NCI-H748 (cell line): ENCODE data around the gene CADPS2.

Source experiments
- DNase-seq: peaks from one replicate; lab custom pipeline; 2025; ENCODE audit not compliant: unreplicated experiment; lab: John Stamatoyannopoulos, UW

Gene CADPS2

DNA sequence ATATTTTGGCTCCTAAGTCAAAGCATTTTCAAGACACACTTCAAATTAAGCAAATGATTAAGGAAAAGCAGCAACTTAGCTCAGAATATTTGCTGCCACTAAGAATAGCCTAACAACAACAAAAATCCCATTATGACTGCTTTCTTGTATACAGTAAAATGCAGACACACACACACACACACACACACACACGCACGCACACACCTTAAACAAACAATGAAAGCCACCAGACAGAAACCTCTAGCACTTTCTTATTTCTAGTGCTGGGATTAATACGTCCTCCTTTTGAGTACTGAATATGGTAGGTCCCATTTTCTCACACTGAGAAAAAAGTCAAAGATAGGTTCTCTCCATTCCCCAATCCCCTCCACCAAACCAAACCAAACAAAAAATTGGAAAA is 558.3 kb downstream of the CADPS2 start:
- DNase-seq, result peak; percentile 50

DNA sequence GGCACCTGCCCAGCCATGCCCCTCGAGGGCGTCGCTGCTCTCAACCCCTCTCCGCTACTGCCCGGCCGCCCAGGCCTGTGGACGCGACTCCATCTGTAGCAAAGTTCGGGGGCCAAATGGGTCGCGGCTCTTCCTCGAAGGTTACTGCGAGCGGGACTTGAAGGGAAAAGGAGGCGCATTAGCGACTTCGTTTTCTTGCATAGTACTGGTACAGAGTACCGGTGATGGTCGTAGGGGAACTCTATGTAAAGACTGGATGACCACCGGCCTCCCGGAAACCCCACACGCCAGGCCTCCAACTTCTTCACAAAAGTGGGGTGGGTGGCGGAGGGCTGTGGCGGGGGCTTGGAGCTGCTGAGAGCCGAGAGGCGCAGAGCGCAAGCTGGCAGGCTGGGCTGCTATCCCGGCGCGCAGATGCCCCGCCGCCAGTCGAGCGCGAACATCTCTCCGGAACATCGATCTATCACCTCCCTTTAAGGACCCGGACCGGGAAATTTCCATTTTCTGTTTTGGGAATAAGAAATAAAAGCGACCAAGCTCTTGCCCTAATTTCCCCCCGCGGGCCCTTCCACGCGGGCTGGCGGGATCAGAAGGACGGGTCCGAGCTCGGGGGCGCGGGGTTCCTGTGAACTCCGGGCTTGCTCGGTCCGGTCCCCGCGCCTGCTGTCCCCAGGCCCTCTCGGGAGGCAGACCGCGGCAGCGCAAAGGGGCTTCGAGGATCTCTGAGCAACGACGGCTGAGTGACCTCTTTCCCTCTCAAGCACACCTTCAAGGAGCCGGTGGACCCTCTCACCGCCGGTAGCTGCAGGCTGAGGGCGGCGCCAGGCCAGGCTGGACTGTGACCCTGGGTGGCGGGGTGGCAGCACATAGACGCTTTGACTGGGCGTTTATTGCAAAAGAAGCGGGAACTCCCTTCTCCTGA is 569.5 kb downstream of the CADPS2 start:
- DNase-seq, result no peak

DNA sequence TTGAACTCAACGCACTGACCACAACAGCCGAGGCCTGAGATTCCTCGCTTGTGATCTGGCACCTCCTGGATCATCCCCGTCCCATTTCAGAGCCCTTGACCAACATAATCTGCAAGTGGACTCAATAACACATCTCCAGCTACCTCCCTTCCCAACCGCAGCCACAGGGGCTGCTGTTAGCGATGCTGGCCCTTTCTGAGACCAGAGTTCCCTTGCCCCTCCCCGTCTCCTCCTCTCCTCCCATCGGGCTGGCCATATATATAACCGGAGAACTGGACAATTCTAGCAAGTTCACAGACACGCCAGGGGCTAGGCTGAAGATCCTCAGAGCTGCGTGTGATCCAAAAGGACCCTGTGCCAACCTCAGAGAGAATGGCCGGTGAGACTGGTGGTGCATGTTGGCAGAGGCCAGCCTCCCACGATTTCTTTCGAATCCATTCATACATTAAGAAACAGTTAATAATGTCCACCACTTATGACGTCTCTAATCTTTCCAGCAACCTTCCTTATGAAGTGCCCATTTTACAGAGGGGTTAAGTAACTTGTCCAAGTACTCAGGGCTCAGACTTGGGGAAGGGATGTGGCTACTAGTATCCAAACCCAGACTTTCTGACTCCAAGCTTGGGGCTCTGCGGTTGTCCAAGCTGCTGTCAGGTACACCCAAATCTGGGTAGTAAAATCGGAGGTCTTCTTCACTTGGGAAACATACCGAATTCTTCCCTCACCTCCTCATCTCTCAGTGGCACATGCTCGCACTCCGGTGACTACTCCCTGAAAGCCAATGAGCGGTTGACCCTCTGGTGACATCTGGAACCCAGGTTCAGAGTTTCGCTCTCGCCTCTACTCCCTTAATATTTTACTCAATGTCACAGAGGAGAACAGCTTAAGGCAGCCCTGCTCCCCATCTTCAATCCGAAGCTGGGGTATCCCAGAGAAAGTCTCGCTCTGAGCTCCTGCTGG is 570.5 kb downstream of the CADPS2 start:
- no peak for DNase-seq

DNA sequence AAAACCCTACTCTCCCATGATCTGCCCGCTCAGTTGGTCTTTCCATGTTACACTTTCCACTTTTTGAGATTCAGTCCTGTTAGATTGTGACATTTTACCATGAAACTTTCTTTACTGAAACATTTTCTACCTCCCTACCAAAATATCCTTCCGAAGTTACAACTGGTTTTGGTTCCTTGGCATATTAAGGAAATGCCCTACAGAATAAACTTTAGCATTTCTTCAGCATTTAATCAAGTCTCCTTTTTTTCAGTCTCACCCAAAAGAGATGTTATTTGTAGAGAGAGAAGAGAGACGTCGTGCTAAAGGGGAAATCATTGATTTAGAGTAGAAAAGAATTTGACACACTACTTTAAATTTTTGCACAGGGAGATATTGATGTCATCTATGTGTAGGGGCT is 572.0 kb downstream of the CADPS2 start:
- no peak for DNase-seq

DNA sequence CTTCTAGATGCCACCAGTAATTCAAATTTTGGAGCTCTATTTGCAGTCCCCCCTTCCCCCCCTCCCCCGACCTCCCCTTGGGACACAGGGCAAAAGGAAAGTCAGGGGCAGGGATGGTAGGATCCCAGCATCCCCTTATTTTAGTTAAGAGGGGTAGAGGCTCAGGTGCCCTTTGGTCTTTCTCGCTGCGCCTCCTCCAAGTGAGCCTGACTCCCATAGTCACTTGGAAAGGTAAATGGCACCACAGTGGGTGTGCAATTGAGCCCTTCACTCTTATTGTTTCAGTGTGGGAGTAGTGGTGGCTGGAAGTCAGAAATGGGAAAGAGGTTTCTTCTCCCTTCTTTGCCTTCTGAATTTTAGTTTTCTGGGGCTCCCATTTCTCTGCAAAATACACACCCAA is 573.5 kb downstream of the CADPS2 start:
- no peak for DNase-seq

DNA sequence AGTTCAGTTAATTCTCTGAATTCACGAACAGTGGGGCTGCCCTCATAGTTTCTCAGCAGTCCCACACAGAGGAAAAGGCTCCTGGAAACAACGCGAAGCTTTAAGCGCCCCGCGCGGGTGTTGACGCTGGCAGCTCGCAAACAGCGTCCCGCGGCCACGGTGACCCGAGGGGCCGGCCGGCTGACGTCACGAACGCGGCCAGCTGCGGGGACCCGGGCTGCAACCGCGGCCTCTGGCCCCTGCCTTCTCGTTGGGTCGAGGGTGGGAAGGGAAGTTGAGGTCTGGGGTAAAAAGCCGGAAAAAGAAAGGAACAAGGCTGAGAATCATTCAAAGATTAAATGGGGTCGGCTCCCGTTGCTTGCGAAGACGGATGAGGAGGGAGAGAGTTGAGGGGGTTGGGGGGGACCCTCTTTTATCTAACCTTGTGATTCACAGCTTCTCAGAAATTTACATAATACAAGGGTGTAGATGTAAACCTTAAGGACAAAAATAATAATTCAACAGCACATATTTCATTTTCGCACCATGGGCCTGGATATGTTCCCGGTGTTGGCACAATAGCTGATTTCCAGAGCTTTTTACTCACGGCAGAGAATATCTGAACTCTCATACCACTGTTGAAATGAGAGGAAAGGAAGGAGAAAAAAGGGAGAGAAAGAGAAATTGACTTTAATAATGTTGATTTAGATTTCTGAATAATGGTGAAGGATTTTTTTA is 574.4 kb downstream of the CADPS2 start:
- DNase-seq, result no peak

DNA sequence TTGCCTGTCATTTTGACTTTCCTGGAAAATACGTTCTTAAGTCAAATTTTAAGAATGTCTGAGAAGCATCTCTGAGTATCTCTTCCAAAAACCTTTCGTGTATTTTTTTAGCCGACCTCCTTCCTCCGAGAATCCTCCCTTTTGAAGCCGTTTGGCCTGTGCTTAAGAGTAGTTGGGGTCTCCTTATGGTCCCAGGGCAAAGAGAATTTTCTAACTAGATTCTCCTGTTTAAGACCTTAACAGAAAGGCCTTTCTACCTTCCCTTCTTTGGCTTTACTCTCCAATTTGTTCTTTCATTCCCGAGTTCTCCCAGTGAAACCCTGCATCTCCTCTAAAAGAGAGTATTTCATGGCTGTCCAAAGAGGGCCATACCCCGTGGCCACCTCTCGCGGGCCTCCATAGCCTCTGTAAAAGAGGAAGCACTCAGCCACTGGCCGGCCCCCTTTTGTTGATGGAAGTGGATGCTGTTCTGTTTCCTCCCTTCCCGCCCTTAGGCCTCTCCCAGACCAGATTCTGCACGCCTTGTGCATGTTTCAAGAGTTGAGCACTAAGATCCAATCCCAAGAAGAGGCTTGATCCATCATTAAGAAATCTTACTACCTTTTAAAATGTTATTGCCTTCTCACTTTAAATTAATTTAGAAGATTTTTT is 575.1 kb downstream of the CADPS2 start:
- no peak for DNase-seq

DNA sequence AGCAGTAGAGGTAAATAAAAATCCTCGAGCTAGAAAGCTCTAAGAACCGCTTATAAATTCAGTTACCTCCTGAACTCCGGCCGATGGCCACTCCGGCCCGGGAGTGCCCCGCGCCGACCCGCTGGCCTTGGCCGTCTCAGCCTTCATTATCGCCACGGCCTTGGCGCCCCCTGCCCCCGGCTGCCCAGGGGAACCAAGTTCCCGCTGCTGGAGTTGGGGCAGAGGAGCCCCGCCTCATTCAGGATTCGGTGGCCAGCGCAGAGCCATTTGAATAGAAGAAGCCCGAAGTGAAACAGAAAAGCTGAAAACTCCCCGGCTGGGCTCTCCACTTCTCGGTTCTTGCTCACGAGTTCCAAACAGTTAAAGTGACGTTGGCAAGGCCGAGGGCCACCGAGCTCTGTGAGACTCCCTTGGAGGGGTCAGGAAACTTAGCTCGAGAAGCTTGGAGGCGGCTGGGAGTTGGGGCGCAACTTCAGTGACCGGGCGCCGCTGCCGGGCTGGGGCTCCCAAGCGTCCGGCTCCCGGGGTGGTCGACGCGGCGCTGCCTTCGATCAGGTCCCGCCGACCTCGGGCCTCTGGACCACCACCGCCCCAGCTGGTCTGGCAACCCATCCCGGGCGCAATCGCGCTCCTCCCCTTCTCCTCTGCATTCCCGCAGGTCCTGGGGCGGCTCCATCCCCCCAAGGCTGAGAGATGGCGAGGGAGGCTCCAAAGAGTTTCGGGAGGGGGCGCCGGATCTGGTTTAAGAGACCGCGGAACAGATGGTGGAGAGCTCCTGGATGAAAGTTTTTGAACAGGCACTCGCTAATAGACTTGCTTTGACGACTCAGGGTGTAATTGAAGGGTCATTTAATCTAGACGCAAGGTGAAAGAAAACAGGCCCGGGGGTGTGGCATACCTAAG is 575.9 kb downstream of the CADPS2 start:
- no peak for DNase-seq

DNA sequence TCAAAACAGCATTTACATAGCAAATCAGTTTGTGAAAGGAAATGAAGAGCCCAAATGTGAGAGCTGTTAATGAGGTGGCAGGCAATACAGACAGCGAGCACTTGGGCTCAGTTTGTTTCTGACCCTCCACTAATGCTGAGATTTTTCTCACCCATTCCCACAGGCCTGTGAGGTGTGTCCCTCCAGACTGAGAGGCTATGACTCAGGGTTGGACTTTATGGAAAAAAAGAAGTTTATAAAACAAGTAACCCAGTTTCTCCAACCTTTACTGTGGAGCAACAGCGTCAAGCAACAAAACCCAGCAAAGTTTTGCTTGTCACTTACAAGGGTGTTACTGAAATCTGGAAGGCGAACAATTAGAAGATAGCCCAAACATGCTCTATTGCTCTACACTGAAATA is 576.8 kb downstream of the CADPS2 start:
- DNase-seq, result no peak

DNA sequence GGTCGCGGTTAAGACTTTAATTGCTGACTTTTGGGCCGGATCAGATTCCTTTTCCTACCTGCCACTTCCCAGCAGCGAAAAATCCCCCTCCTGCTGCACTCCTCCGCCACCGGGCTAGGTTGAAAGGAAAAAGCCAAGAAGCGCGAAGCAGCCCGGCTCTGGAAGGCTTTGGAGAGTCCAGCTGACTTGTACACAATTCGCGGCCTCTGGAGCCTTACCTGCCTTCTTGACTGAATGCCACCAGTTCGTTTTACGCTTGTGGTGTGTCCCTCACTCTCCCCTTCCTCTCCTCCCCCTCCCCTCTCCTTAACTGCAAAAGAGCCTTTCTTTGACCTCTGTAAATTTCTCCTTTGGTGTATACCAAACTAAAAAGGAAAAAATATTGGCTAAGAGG is 579.0 kb downstream of the CADPS2 start:
- DNase-seq, result peak; percentile 64

DNA sequence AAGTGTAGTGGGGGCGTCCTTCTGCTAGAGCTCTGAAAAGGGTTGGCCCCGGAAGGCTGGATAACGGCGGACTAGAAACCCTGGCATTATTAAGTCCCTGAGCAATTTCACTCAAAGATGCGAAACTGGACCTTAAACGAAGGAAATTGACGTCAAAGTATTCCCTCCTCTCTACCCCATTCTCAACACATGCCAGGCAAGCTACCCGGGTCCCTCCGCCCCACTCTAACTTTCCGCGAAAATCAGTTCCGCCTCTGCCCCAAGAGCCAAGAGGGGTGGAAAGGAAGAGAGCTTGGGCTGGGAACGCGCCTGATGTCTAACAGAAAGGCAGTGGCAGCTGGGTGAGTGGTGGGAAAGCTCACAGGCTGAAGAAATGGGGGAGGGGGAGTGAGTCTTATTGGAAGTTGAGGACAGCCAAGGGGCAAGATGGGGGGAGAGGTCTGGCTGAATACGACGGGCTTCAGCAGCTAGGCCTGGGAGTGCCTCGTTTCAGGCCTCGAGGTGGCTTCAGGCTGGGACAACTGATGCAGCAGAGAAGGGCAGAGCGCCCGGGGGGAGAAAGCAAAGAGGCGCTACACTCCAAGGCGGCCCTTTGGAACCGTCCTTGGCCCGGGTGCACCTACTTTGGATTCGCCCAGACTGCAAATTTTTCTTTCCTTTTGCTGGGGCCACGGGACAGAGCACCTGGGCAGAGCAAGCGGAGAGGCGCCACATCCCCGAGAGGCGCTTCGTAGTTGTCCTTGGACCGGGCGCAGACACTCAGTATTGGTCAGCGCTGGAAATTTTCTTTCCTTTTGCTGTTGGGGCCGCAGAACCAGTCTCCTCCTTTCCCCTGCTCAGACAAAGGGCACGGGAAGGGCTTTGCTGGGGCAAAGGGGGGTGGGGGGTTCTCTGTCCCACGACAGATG is 579.7 kb downstream of the CADPS2 start:
- peak; percentile 59 for DNase-seq

DNA sequence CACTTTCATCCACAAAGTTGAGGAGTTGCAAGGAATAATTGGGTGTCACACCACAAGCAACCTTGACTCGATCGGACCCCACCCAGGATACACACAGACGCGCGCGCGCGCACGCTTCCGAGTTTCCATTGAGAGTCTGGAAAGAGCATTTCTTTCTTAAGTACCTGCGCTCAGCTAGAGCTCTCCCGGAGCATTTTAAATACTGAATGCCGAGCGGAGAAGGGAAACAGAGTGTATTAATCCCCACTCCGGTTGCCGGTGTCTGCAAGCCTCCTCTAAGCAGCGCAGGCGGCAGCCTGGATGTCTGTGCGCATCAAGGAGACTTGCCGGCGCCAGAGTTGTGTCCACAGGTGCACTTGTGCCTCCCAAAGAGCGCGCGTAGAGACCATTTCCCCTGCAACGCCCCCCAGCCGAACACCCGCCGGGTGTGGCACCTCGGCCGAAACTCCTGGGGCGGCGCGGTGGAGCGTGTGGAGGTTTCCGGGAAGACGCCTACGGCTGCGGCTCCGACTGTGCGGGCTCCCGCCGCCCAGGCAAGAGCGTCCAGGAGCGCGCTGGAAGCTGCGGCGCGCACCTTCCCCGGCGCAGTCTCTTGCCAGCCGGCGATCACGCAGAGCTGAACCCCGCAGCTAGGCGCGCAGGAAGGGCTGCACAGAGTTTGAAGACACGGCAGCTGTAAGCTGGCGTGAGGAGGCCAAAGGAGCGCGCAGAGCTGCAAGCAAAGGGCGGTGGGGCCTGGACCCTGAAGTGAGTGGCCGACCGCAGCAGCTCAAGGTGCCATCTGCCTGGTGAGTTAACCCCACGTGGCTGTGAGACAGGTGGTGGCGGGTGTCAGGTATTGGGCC is 580.6 kb downstream of the CADPS2 start:
- DNase-seq, result peak; percentile 93

DNA sequence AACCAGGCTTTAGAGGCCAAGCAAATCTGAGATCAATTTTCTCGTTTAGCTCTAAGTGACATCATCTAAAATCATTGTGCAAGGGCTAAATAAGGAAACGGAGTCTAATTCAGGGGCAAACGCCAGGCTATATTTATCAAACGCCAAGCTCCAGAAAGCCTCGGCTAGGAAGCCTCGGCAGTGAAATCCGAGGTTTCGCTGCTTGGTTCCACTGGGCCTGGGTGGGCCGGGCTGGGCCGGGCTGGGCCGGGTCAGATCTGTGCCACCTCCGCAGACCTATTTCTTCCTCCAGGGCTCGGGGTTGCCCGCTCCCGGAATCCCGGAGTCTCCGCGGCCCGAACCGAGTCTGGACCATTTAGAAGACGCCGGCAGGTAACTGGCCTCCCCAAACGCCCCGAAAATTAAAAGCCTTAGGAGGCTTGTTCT is 581.3 kb downstream of the CADPS2 start:
- no peak for DNase-seq

DNA sequence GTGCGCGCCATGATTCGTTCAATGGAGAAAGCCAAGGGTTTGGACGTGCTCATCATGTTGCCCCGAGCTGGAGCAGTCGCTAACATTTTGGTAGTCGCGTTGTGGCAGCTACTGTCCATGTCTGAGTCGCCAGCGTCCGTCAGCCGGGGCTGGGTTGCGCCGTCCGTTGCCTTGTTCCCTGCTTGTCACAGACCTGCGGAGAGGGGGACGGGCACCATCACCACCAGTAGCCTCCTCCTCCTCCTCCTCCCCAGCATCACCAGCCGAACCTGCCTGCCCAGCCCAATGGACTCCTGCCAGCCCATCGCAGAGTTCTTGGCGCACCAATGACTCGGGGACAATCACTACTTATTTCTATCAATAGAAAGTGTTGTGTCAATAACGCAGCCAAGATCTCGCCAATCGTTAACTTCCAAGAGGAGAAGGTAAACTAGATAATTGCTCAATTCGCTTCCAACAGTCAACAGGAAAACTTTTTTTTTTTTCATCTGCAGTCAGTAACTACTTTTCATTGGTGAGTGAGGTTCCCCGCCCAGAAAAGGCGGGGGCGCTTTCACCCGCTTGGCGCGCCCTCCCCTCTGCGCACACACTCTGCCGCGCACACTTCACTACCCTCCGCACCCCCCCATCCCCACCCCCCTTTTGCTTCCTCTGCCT is 581.8 kb downstream of the CADPS2 start, which contains the start of gene FEZF1:
Gene FEZF1, minus strand, starts transcription at position 432 of the 657 bp plus-strand sequence. Its CDS starts 313 bp downstream, at position 119.
- peak; percentile 89 for DNase-seq

DNA sequence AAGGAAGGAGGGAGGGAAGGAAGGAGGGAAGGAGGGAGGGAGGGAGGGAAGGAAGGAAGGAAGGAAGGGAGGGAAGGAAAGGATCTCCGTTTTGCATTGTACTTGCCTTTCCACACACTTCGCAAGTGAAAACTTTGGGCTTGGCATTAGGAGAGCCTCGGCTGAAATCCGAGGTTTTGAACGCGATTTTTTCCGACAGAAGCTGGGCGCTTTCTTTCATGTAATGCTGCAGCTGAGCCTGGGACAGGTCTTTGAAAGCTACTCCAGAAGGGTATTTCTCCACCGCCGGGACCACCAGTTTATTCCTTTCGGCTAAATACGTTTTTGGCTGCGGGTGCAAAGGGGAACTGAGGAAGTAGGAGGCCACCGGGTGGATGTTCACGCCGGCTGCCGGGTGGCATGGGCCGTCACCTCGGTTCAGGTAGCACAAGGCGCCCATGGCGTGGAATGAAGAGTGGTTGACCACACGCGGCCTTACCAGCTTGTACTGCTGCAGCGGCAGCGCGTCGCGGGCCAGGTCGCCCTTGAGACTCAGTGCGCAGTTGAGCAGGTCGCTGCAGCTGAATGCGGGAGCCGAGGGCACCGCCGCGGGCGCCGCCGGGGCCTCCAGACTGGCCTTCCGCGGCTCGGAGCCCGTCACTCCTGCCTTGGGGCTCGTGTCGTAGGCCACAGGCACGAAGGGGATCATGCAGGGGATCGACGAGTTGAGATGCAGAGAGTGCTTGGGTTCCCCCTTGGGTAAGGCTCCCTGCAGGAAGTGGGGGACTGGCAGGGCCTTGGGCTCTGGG is 582.5 kb downstream of the CADPS2 start:
- no peak for DNase-seq
